NOMO-1 treated with dmso at 0.1 percent for 144 hours (cell line): ENCODE measurements around the gene RNF111.
"Not testable (repeated sequence)": the region's sequence is repeated elsewhere in the genome, so short reads cannot be mapped to it uniquely, and the experiment has no call there.

ENCODE experiments used
- DNase-seq: peaks from one replicate; lab custom pipeline; 2025; ENCODE audit not compliant: unreplicated experiment; lab: John Stamatoyannopoulos, UW

RNF111 gene

DNA sequence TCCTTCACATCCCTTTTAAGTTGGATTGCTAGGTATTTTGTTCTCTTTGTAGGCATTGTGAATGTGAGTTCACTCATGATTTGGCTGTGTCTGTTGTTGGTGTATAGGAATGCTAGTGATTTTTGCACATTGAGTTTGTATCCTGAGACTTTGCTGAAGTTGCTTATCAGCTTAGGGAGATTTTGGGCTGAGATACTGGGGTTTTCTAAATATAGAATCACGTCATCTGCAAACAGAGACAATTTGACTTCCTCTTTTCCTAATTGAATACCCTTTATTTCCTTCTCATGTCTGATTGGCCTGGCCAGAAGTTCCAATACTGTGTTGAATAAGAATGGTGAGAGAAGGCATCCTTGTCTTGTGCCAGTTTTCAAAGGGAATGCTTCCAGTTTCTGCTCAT is 139.8 kb downstream of the RNF111 start:
- DNase-seq = not testable (repeated sequence)

DNA sequence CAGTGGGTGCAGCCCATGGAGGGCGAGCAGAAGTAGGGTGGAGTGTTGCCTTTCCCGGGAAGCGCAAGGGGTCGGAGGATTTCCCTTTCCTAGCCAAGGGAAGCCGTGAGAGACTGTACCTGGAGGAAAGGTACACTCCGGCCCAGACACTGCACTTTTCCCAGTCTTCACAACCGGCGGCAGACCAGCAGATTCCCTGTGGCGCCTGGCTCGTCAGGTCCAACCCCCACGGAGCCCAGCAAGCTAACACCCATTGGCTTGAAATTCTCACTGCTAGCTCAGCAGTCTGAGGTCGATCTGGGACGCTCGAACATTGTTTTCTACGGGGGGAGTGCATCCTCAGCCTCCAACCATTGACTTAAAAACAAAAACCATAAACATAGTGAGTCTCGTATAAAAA is 144.0 kb downstream of the RNF111 start:
- no peak for DNase-seq

DNA sequence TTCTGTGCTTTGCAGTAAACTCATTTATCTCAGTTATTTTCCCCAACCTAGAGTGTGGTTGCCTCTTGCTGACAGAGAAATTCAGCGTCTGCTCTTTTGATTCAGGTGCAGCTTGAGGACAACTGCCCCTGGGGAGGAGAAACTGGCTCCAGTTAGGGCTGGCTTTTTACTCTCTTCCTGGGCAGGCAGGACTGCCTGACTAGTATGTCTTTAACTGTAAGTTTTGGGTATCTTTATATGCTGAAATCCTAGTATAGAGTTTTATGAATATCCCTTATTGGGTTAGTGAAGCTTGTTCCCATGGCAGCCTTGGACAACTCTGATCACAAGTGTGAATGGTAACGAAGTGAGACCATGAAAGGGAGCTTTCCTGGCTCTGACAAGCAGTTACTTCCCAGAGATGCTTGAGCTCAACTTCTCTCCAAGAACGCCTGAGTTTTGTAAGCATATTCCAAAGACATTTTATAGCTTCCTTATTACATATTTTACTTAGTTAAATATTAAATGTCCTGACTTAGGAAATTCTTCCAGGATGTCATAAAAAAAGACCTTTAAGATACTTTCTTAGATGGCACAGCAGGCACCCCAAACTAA is 144.6 kb downstream of the RNF111 start:
- no peak for DNase-seq

DNA sequence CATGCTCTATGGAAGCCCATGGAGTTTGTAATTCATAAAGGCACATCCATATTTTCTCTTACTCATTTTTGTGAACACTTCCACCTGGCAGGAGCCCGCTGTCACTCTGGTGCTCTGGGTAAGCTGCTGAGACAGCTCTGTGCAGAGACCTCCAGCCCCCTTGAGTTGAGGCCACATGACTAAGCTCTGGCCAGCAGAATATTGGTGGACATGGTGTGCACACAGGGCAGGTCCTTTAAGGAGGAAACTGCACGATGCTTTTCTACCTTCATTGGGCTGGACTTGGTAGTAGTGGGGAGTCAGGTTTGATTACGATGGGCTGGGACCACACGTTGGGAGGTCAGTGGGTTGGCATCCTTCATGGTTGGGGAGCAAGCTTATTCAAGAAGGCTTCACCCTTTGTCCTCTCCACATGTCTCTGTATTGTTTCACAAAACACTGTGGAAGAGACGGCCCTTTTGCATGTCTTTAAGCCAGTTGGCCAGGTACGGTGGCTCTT is 146.5 kb downstream of the RNF111 start:
- DNase-seq = no peak

DNA sequence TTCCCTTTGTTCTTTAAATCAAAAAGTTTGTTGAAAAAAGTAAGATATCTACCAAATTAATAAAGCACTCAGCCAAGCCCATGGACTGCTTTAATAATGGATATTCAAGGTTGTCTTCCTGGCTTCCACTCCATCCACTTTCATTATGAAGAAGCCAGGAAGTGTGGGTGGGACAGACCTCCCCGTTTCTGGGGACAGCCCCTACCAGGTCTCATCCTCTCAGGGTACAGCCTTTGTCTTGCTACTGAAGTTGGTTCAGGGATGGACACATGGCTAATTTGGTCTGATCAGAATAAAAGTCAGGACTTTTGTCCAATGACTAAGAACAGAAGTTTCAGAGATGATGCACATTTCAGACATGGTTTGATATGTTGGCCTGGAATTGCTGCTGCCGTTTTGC is 150.1 kb downstream of the RNF111 start:
- DNase-seq = no peak

DNA sequence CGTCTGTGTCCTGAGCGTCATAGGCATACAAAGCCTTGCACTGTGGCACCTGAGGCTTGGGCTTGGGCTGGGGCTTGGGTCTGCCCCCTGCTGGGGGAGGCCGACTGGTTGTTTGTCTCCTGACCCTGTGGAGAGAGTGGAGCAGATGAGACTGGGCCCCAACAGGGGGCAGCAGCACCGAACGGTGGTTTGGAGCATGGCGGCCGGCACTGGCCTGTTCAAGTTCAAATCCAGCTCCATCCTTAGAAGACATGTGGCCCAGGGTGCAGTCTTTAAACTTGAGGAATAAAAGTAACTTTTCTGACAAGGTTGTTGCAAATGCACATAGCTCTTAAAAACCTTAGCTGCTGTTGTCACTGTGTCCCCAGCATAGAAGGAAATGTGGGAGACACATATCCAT is 150.8 kb downstream of the RNF111 start:
- DNase-seq = peak; percentile 36

DNA sequence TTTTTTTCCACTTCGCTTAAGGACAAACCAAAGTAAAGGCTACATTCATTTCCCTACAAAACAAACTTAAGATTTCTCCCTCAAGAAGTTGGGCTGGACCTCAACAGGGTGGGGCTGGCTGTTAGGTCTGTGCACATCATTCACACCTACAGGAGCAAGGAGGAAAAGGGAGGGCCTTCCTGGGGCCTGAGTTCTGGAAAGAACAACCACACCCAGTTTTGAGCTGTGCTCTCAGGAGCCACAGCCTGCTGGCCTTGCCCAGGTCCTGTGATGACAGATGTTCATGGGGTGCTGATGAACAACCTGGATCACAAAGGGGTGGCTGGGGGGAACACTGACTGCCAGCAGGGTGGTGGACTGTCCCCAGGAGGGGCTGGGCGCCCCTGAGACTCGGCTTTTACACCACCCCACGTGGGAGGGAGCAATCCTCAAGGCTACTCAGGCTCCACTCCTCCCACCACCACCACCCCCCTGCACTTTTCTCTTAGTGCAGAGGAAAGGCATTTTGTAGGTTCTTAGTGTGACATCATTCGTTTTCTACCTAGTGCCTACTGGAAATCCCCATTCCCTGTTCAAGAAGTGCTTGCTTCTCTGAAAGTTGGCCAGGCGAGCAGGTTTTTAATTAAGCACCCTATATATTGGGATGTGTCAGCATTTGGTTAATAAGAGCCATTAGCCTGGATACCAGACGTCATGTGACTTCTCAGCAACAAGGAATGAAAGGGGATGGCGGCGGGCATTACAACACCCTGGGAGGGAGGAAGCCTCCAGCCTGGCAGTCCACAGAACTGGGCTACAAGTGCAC is 153.2 kb downstream of the RNF111 start:
- no peak for DNase-seq

DNA sequence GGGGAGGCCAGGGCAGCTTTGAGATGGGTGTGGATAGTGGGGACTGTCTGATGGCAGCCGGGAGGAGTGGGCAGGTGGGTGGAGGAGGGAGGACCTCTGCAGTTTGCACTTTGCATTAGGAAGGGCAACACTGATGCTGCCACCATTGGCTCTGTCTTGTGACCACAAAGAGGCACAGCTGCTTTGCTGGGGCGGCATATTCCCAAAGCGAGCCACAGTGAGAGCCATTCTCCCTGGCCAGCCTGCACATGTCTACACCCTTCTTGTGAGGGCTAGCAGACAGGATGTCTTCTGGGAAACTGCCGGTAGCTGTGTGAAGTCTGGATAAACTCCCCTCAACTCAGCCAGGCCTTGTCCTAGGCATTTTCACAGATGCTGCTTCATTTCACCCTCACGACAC is 155.8 kb downstream of the RNF111 start:
- no peak for DNase-seq

DNA sequence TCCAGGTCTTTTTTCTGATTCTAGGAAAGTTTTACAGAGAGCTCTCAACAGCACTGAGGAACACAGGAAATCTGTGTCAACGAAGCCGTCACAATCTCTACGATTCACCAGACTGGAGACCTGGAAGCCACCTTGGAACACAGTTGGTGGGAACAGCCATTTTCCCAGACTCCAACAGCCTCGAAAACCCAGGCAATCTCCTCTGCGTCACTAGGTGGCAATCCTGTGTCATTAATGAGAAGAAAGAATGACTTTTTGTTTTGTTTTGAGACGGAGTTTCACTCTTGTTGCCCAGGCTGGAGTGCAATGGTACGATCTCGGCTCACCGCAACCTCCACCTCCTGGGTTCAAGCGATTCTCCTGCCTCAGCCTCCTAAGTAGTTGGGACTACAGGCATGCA is 157.1 kb downstream of the RNF111 start:
- DNase-seq = not testable (repeated sequence)
